ENCODE measurements around the gene PDCD11.

PDCD11 gene

GRCh38 chr10:103443475-103444185, 47.2 kb downstream of the PDCD11 start:
- peaks cover 9% of the 10 kb centered on the region; the same call in 1 of the 2 replicates for H3K36me3 ChIP-seq (ENCODE audit: insufficient read depth)

GRCh38 chr10:103444478-103444877, 48.1 kb downstream of the PDCD11 start:
- Histone ChIP-seq H4K20me1 (ENCODE audit: insufficient read depth) (no peaks in the 10 kb centered on the region), H3K36me3 (ENCODE audit: insufficient read depth) (peaks cover 9% of the 10 kb centered on the region; the same call in 1 of the 2 replicates), H3K4me1 (ENCODE audit: low read depth, poor library complexity, severe bottlenecking) (peaks cover 6% of the 10 kb centered on the region)

More at GRCh38 chr10:103443475-103444185, 47.2 kb downstream of the PDCD11 start:
- Histone ChIP-seq H2AFZ (ENCODE audit: low read depth) (no peak overlapping the region), H3K9ac (no peak overlapping the region), H3K4me2 (no peak overlapping the region), H3K27ac (no peak overlapping the region), H3K27me3 (ENCODE audit: insufficient read depth, low read depth) (no peaks in the 10 kb centered on the region), H4K20me1 (ENCODE audit: insufficient read depth) (no peaks in the 10 kb centered on the region), H3K4me1 (ENCODE audit: low read depth, poor library complexity, severe bottlenecking) (peaks cover 6% of the 10 kb centered on the region), H3K4me3 (IDR thresholded peaks at IDR 0.05; ENCODE audit: insufficient read depth, low read depth, low read length) (no peak overlapping the region), H3K79me2 (ENCODE audit: insufficient read depth, low read depth) (no peaks in the 10 kb centered on the region)
- TF ChIP-seq CTCF (conservative IDR thresholded peaks at IDR 0.05; ENCODE audit: low read depth, low read length): no peak

GRCh38 chr10:103445366-103445765, 48.9 kb downstream of the PDCD11 start:
- Histone ChIP-seq H3K36me3 (ENCODE audit: insufficient read depth) (peaks cover 9% of the 10 kb centered on the region; the same call in 1 of the 2 replicates), H3K4me2 (no peak overlapping the region), H2AFZ (ENCODE audit: low read depth) (no peak overlapping the region), H3K4me1 (ENCODE audit: low read depth, poor library complexity, severe bottlenecking) (peaks cover 6% of the 10 kb centered on the region), H3K4me3 (IDR thresholded peaks at IDR 0.05; ENCODE audit: insufficient read depth, low read depth, low read length) (no peak overlapping the region), H3K27ac (no peak overlapping the region), H3K79me2 (ENCODE audit: insufficient read depth, low read depth) (no peaks in the 10 kb centered on the region), H3K27me3 (ENCODE audit: insufficient read depth, low read depth) (no peaks in the 10 kb centered on the region), H4K20me1 (ENCODE audit: insufficient read depth) (no peaks in the 10 kb centered on the region), H3K9ac (no peak overlapping the region)
- no peak for TF ChIP-seq CTCF (conservative IDR thresholded peaks at IDR 0.05; ENCODE audit: low read depth, low read length)

More at GRCh38 chr10:103444478-103444877, 48.1 kb downstream of the PDCD11 start:
- no peak overlapping the region for H3K4me2 ChIP-seq
- H3K79me2 ChIP-seq (ENCODE audit: insufficient read depth, low read depth): no peaks in the 10 kb centered on the region
- H3K27me3 ChIP-seq (ENCODE audit: insufficient read depth, low read depth): no peaks in the 10 kb centered on the region
- TF ChIP-seq CTCF (conservative IDR thresholded peaks at IDR 0.05; ENCODE audit: low read depth, low read length): no peak
- H3K4me3 ChIP-seq (IDR thresholded peaks at IDR 0.05; ENCODE audit: insufficient read depth, low read depth, low read length): no peak overlapping the region
- no peak overlapping the region for H3K9ac ChIP-seq
- H3K27ac ChIP-seq: no peak overlapping the region
- H2AFZ ChIP-seq (ENCODE audit: low read depth): no peak overlapping the region

GRCh38 chr10:103445767-103446567, 49.5 kb downstream of the PDCD11 start:
- Histone ChIP-seq H3K79me2 (ENCODE audit: insufficient read depth, low read depth) (no peaks in the 10 kb centered on the region), H3K4me1 (ENCODE audit: low read depth, poor library complexity, severe bottlenecking) (peaks cover 6% of the 10 kb centered on the region), H2AFZ (ENCODE audit: low read depth) (no peak overlapping the region), H3K4me3 (IDR thresholded peaks at IDR 0.05; ENCODE audit: insufficient read depth, low read depth, low read length) (no peak overlapping the region), H3K36me3 (ENCODE audit: insufficient read depth) (peaks cover 9% of the 10 kb centered on the region; the same call in 1 of the 2 replicates), H3K27me3 (ENCODE audit: insufficient read depth, low read depth) (no peaks in the 10 kb centered on the region), H3K4me2 (no peak overlapping the region), H3K27ac (no peak overlapping the region), H4K20me1 (ENCODE audit: insufficient read depth) (no peaks in the 10 kb centered on the region), H3K9ac (no peak overlapping the region)
- TF ChIP-seq CTCF (conservative IDR thresholded peaks at IDR 0.05; ENCODE audit: low read depth, low read length): no peak

All from KMS-11 (cell line).